Activated CD8-positive, alpha-beta T cell treated with anti-CD3 and anti-CD28 coated beads for 36 hours (primary cell): ENCODE measurements around the gene WRAP73. TPM values are rescaled to one million over a fixed set of nuclear protein-coding genes. Genes with fewer than 3 reads are reported as not detected.

Experiments used
- ATAC-seq: fragments of 200-7000 bp; cut with Tn5 transposase; one replicate; pipeline ENCODE4 v1.10.0; 2021; ENCODE audit warnings: mild to moderate bottlenecking, moderate library complexity
- CTCF ChIA-PET: fragments of 350-600 bp; sonication (Branson Sonifier 250); formaldehyde crosslinking; loops from one replicate; lab custom pipeline; 2021; ENCODE audit warnings: antibody characterized with exemption; lab: Charles Lee
- POLR2A ChIA-PET: fragments of 350-600 bp; sonication (Branson Sonifier 250); formaldehyde crosslinking; loops from one replicate; lab custom pipeline; 2021; ENCODE audit warnings: antibody characterized with exemption; lab: Charles Lee
- DNase-seq: peaks from one replicate; pipeline ENCODE4 v3.0.0-alpha.2; 2020
- H3K27ac Mint-ChIP-seq: one replicate; pipeline ENCODE4 v1.8.0; 2021; ENCODE audit warnings: mild to moderate bottlenecking, mixed read lengths
- H3K27me3 Mint-ChIP-seq: one replicate; pipeline ENCODE4 v1.8.0; 2021; ENCODE audit warnings: mixed read lengths
- H3K36me3 Mint-ChIP-seq: one replicate; pipeline ENCODE4 v1.8.0; 2021; ENCODE audit warnings: low read depth, mixed read lengths
- H3K4me1 Mint-ChIP-seq: one replicate; pipeline ENCODE4 v1.8.0; 2021; ENCODE audit warnings: low read depth, mixed read lengths
- H3K4me3 Mint-ChIP-seq: one replicate; pipeline ENCODE4 v1.8.0; 2021; ENCODE audit warnings: mild to moderate bottlenecking, moderate library complexity, mixed read lengths
- H3K9me3 Mint-ChIP-seq: one replicate; pipeline ENCODE4 v1.8.0; 2021; ENCODE audit warnings: mixed read lengths
- CTCF ChIP-seq: fragments of 200-600 bp; IDR thresholded peaks from one replicate; pipeline ENCODE4 v1.8.0; 2022; ENCODE audit warnings: antibody characterized with exemption, mild to moderate bottlenecking
- intact Hi-C: fragments of 100-400 bp; cut with micrococcal nuclease; formaldehyde crosslinking; loops from one replicate; pipeline ENCODE4 v1.10.0; 2022
- total RNA-seq, 2 experiments: library from RNA; stranded (reverse); gene quantifications; one replicate each; pipeline ENCODE4 v1.2.3, GENCODE V29; 2021

Gene WRAP73
- total RNA-seq, 2 experiments from 2014 or later, result 34.2 to 35.4 TPM

DNA sequence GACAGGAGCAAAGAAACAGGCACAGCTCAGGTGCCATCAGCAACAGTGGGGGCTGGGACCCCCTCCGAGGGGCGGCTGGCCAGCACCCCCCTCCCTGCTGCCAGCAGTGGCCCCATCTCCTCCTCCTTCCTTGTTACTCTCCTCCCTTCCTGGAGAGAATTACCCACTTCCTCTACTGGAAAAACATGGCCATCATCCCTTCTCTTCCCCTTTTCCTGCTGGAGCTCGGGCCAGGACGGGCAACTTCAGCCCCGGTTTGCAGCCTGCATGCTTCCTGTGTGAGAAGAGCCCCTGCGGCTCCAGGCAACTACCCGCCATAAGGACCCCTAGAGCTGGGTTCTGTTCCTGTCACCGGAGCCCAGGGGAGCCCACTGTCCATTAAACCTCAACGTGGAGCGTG, 56.2 kb downstream of the WRAP73 start:
- H3K36me3 Mint-ChIP-seq, result no peaks in the 10 kb centered on the region
- no peak for DNase-seq
- H3K4me1 Mint-ChIP-seq, result peaks cover 15% of the 10 kb centered on the region
- H3K27ac Mint-ChIP-seq, result no peak overlapping the region
- CTCF ChIA-PET, result interaction anchor here (1.2 kb wide), 1 partner anchor 28 kb away, joined by 3 read pairs; no protein-coding TSS in a partner anchor
- TF ChIP-seq CTCF, result no peak
- intact Hi-C loops, result no loop called here
- H3K27me3 Mint-ChIP-seq, result no peaks in the 10 kb centered on the region
- no peaks in the 10 kb centered on the region for H3K9me3 Mint-ChIP-seq
- no peak overlapping the region for H3K4me3 Mint-ChIP-seq
- POLR2A ChIA-PET, result no interaction called here
- no peak for ATAC-seq

GRCh38 chr1:3593334-3593733, 56.6 kb downstream of the WRAP73 start:
- DNase-seq, result no peak
- Mint-ChIP-seq H3K27ac (no peak overlapping the region), H3K4me1 (peaks cover 14% of the 10 kb centered on the region), H3K36me3 (no peaks in the 10 kb centered on the region), H3K4me3 (no peak overlapping the region), H3K9me3 (no peaks in the 10 kb centered on the region), H3K27me3 (no peaks in the 10 kb centered on the region)
- ChIA-PET CTCF (no interaction called here), POLR2A (no interaction called here)
- no peak for TF ChIP-seq CTCF
- ATAC-seq, result no peak
- intact Hi-C loops, result no loop called here

DNA sequence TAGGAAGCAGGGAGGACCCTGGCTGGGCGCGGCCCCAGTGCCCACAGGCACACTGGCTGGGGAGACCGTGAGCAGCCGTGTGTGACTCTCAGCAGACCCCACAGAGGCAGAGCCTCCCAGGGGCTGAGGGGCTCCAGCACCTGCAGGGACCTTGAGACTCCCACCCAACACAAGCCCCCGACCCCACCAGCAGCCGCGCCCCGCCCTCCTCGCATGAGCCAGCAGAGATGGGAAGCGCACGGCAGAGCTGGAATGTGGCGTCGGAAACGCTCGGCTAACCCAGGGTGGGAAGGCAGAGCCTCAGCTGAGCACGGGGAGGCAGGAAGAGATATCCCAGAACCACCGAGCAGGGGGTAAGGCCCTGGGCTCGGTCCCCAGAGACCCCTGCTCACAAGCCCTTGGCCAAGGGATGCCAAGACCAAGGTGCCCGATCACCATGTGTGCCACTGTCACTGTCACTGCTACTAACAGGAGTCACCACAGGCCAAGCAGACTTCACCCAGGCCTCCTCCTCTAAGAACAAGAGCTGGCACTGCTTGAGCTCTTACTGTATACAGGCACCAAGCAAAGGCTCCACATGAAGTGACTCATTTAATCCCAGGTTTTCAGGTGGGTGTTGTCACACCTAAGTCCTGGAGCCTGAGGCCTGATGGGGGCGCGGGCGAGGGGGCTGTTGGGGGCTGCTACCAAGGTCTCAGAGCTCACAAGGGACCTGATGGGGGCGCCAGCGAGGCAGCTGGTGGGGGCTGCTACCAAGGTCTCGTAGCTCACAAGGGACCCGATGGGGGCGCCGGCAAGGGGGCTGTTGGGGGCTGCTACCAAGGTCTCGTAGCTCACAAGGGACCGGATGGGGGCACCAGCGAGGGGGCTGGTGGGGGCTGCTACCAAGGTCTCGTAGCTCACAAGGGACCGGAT, 58.7 kb downstream of the WRAP73 start:
- TF ChIP-seq CTCF, result no peak
- Mint-ChIP-seq H3K4me3 (no peak overlapping the region), H3K36me3 (no peaks in the 10 kb centered on the region), H3K27ac (no peak overlapping the region), H3K9me3 (no peaks in the 10 kb centered on the region), H3K27me3 (no peaks in the 10 kb centered on the region), H3K4me1 (no peaks in the 10 kb centered on the region)
- DNase-seq (peak; percentile 22), ATAC-seq (no peak)
- CTCF ChIA-PET, result interaction anchor here (0.8 to 1.6 kb wide), 5 partner anchors 24 to 133 kb away, joined by 3 to 8 read pairs (median 3); no protein-coding TSS in a partner anchor
- intact Hi-C loops, result no loop called here
- POLR2A ChIA-PET, result no interaction called here

GRCh38 chr1:3590139-3590763, 59.7 kb downstream of the WRAP73 start:
- TF ChIP-seq CTCF, result no peak
- ATAC-seq, result no peak

DNA sequence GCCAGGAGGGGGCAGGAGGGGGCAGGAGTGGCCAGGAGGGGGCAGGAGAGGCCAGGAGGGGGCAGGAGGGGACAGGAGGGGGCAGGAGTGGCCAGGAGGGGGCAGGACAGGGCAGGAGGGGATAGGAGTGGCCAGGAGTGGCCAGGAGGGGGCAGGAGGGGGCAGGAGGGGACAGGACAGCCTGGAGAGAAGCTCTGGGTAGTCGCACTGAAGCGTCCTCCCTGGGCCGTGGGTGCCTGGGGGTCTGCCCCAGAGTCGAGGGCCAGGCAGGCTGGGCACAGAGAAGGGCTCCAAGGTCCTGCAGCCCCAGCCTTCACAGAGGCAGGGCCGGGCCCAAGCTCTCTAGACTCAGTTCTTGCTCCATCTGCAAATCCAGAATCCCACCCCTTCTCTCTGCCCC, 61.5 kb downstream of the WRAP73 start:
- Mint-ChIP-seq H3K4me3 (no peak overlapping the region), H3K9me3 (no peaks in the 10 kb centered on the region), H3K36me3 (no peaks in the 10 kb centered on the region), H3K4me1 (no peaks in the 10 kb centered on the region), H3K27me3 (no peaks in the 10 kb centered on the region), H3K27ac (no peak overlapping the region)
- no peak for DNase-seq
- POLR2A ChIA-PET, result no interaction called here
- no peak for ATAC-seq
- intact Hi-C loops, result no loop called here
- CTCF ChIA-PET, result interaction anchor here (0.9 kb wide), 1 partner anchor 31 kb away, joined by 3 read pairs; no protein-coding TSS in a partner anchor
- no peak for TF ChIP-seq CTCF

More at GRCh38 chr1:3590139-3590763, 59.7 kb downstream of the WRAP73 start:
- DNase-seq, result no peak
- intact Hi-C loops, result no loop called here
- no peaks in the 10 kb centered on the region for H3K27me3 Mint-ChIP-seq
- no peak overlapping the region for H3K4me3 Mint-ChIP-seq
- ChIA-PET POLR2A (no interaction called here), CTCF (no interaction called here)
- no peaks in the 10 kb centered on the region for H3K9me3 Mint-ChIP-seq
- no peaks in the 10 kb centered on the region for H3K36me3 Mint-ChIP-seq
- H3K27ac Mint-ChIP-seq, result no peak overlapping the region
- H3K4me1 Mint-ChIP-seq, result no peaks in the 10 kb centered on the region
